GM23338 (cell line): ENCODE results near the gene CA7. TPM values are rescaled to one million over a fixed set of nuclear protein-coding genes. Genes with fewer than 3 reads are reported as not detected.

ENCODE experiments used
- ATAC-seq: fragments of 200-7000 bp; cut with Tn5 transposase; 3 replicates; pipeline ENCODE4 v1.9.1; 2020
- DNase-seq: peaks from one replicate; pipeline ENCODE4 v3.0.0-alpha.2; 2015; ENCODE audit warnings: low spot score
- H2AFZ ChIP-seq: fragments of 200-600 bp; sonication (generic); 2 replicates; pipeline ENCODE4 v1.8.0; 2016; ENCODE audit warnings: antibody characterized with exemption, mild to moderate bottlenecking, moderate library complexity
- H3F3A ChIP-seq: fragments of 200-600 bp; sonication (generic); replicated peaks from 2 replicates; pipeline ENCODE4 v1.8.0; 2017; ENCODE audit warnings: antibody characterized with exemption, mixed run types, low read depth
- H3K27ac ChIP-seq: fragments of 200-600 bp; sonication (generic); 2 replicates; pipeline ENCODE4 v1.6.1; 2016; ENCODE audit warnings: low read depth
- H3K27me3 ChIP-seq: fragments of 200-600 bp; sonication (generic); 2 replicates; pipeline ENCODE4 v1.8.0; 2016; ENCODE audit warnings: mild to moderate bottlenecking, mixed run types, moderate library complexity; ENCODE audit not compliant: insufficient read depth
- H3K36me3 ChIP-seq: fragments of 200-600 bp; sonication (generic); 2 replicates; pipeline ENCODE4 v1.8.0; 2016; ENCODE audit warnings: mild to moderate bottlenecking; ENCODE audit not compliant: insufficient read depth
- H3K4me1 ChIP-seq: fragments of 200-600 bp; sonication (generic); 2 replicates; pipeline ENCODE4 v1.8.0; 2016; ENCODE audit warnings: mild to moderate bottlenecking, moderate library complexity; ENCODE audit not compliant: insufficient read depth
- H3K4me2 ChIP-seq: fragments of 200-600 bp; sonication (generic); 2 replicates; pipeline ENCODE4 v1.7.1; 2017; ENCODE audit warnings: mixed run types
- H3K4me3 ChIP-seq: fragments of 200-600 bp; sonication (generic); 2 replicates; pipeline ENCODE4 v1.6.1; 2016; ENCODE audit warnings: mixed run types
- H3K79me2 ChIP-seq: fragments of 200-600 bp; sonication (generic); replicated peaks from 2 replicates; pipeline ENCODE4 v1.8.0; 2017; ENCODE audit warnings: mild to moderate bottlenecking; ENCODE audit not compliant: insufficient read depth
- H3K9me2 ChIP-seq: fragments of 200-600 bp; sonication (generic); 2 replicates; pipeline ENCODE4 v1.8.0; 2017; ENCODE audit not compliant: insufficient read depth
- H4K20me1 ChIP-seq: fragments of 200-600 bp; sonication (generic); replicated peaks from 2 replicates; pipeline ENCODE4 v1.8.0; 2017; ENCODE audit warnings: mild to moderate bottlenecking; ENCODE audit not compliant: insufficient read depth
- H3K27ac Mint-ChIP-seq: 2 replicates; pipeline ENCODE4 v1.8.0; 2020; ENCODE audit warnings: inconsistent platforms, mild to moderate bottlenecking, moderate library complexity, mixed read lengths
- H3K27me3 Mint-ChIP-seq: 3 replicates; pipeline ENCODE4 v1.8.0; 2022; ENCODE audit warnings: low read depth, mild to moderate bottlenecking, moderate library complexity, mixed read lengths, inconsistent platforms; ENCODE audit not compliant: insufficient read depth, poor library complexity
- H3K36me3 Mint-ChIP-seq: 3 replicates; pipeline ENCODE4 v1.8.0; 2021; ENCODE audit warnings: low read depth, mild to moderate bottlenecking, inconsistent platforms, moderate library complexity, mixed read lengths
- H3K4me1 Mint-ChIP-seq: 3 replicates; pipeline ENCODE4 v1.8.0; 2020; ENCODE audit warnings: mild to moderate bottlenecking, inconsistent platforms, mixed read lengths
- H3K4me3 Mint-ChIP-seq: 3 replicates; pipeline ENCODE4 v1.8.0; 2021; ENCODE audit warnings: moderate library complexity, mild to moderate bottlenecking, inconsistent platforms, mixed read lengths
- H3K9me3 Mint-ChIP-seq: 3 replicates; pipeline ENCODE4 v1.8.0; 2020; ENCODE audit warnings: moderate library complexity, mild to moderate bottlenecking, inconsistent platforms, mixed read lengths
- CREB1 ChIP-seq: fragments of 250-450 bp; sonication (Bioruptor Pico); IDR thresholded peaks from 2 replicates; pipeline ENCODE4 v1.5.0; 2020; ENCODE audit warnings: low read depth, mild to moderate bottlenecking, moderate library complexity
- EZH2 ChIP-seq: fragments of 200-600 bp; sonication (generic); IDR thresholded peaks from one replicate; pipeline ENCODE4 v1.8.0; 2017; ENCODE audit warnings: antibody characterized with exemption, mild to moderate bottlenecking, low read depth; ENCODE audit not compliant: unreplicated experiment
- JUNB ChIP-seq: IDR thresholded peaks from one replicate; pipeline ENCODE4 v1.6.1; 2016; ENCODE audit warnings: antibody characterized with exemption; ENCODE audit not compliant: unreplicated experiment
- NANOG ChIP-seq: IDR thresholded peaks from 2 replicates; pipeline ENCODE4 v1.6.1; 2016; ENCODE audit warnings: antibody characterized with exemption, borderline replicate concordance
- REST ChIP-seq: IDR thresholded peaks from one replicate; pipeline ENCODE4 v1.6.1; 2018; ENCODE audit warnings: antibody characterized with exemption; ENCODE audit not compliant: unreplicated experiment
- STAT1 ChIP-seq: IDR thresholded peaks from one replicate; pipeline ENCODE4 v1.6.1; 2016; ENCODE audit warnings: antibody characterized with exemption; ENCODE audit not compliant: unreplicated experiment
- ZNF331 ChIP-seq: fragments of 250-450 bp; sonication (Bioruptor Pico); IDR thresholded peaks from 2 replicates; pipeline ENCODE4 v1.5.0; 2020; ENCODE audit warnings: low read depth, mild to moderate bottlenecking, moderate library complexity
- ZNF462 ChIP-seq: fragments of 250-450 bp; sonication (Bioruptor Pico); IDR thresholded peaks from 2 replicates; pipeline ENCODE4 v1.5.0; 2020; ENCODE audit warnings: mild to moderate bottlenecking, moderate library complexity
- polyA plus RNA-seq: library from polyadenylated mRNA; unstranded; fragments of >200 nt; fragmentation: Nextera tagmentation; extraction: Ambion mirVana; gene quantifications from 2 replicates; pipeline ENCODE4 v1.2.1, GENCODE V29; 2016
- total RNA-seq: library from RNA; depleted of rRNA; stranded (reverse); fragments of >200 nt; shearing (Covaris generic); gene quantifications from 2 replicates; pipeline ENCODE4 v1.2.3, GENCODE V29; 2014
- TF ChIP-seq, protein P1 (sequence below): IDR thresholded peaks from 2 replicates; pipeline ENCODE4 v1.6.1; 2016; ENCODE audit warnings: antibody characterized with exemption

Gene CA7
- total and polyA plus RNA-seq, 2 experiments from 2014 or later = 2.1 to 2.8 TPM

DNA sequence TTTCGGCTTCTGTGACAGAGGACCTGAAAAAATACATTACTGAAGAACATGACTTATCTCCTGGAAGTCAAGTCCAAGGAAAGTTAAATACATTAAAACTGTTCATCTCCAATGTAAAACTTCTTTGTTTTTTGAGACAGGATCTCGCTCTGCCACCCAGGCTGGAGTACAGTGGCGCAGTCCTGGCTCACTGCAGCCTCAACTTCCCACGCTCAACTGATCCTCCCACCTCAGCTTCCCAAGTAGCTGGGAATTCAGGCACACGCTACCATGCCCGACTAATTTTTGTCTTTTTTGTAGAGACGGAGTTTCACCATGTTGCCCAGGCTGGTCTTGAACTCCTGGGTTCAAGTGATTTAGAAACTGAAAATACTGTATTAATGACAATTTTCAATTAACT is 33.2 kb upstream of the CA7 start (continued):
- TF ChIP-seq ZNF462 (no peak), EZH2 (no peak)
- TF ChIP-seq, protein P1, sequence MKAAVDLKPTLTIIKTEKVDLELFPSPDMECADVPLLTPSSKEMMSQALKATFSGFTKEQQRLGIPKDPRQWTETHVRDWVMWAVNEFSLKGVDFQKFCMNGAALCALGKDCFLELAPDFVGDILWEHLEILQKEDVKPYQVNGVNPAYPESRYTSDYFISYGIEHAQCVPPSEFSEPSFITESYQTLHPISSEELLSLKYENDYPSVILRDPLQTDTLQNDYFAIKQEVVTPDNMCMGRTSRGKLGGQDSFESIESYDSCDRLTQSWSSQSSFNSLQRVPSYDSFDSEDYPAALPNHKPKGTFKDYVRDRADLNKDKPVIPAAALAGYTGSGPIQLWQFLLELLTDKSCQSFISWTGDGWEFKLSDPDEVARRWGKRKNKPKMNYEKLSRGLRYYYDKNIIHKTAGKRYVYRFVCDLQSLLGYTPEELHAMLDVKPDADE = no peak

- Histone ChIP-seq H3K4me3 (no peak overlapping the region), H4K20me1 (peaks cover 4% of the 10 kb centered on the region), H2AFZ (no peak overlapping the region), H3F3A (no peaks in the 10 kb centered on the region), H3K4me2 (no peak overlapping the region), H3K4me1 (no peaks in the 10 kb centered on the region), H3K79me2 (no peaks in the 10 kb centered on the region), H3K36me3 (peaks cover 61% of the 10 kb centered on the region), H3K27ac (no peak overlapping the region), H3K27me3 (no peaks in the 10 kb centered on the region), H3K9me2 (no peaks in the 10 kb centered on the region)
- Mint-ChIP-seq H3K4me1 (no peaks in the 10 kb centered on the region), H3K9me3 (no peaks in the 10 kb centered on the region), H3K27ac (no peak overlapping the region), H3K4me3 (no peak overlapping the region), H3K27me3 (no peaks in the 10 kb centered on the region), H3K36me3 (peaks cover 89% of the 10 kb centered on the region)
- ATAC-seq = no peak
- DNase-seq = no peak
- TF ChIP-seq STAT1 (no peak), NANOG (no peak), JUNB (no peak), ZNF331 (CRISPR knock-in tag) (no peak), CREB1 (CRISPR knock-in tag) (no peak), EZH2 (no peak), REST (no peak)
- TF ChIP-seq, protein P1 = no peak
These were observed 29.5 kb upstream of the CA7 start for GRCh38 chr16:66814734-66815133.
